Measurements from ENCODE around the gene RESP18.

DNA sequence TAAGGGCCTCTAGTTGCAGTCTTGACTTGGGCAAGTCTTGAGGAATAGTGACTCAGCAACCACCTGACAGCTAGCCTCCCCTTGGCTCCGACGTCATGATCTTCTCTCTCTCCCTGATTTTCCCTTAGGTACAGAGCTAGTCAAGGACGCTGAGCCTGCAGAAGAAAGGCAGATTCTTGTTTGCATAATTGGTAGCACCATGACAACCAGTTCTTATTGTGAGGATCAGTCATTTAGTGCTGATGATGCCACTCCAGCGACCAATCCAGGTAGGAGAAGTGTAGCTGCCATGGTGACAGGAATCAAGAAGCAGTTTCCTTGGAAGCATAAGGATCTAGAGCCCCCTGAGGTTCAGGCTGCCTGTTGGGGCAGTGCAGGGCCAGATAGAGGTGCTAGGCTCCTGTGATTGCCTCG lies 2.8 kb upstream of the RESP18 start:
- TF ChIP-seq POLR2AphosphoS5 (IDR thresholded peaks at IDR 0.05; ENCODE audit: low read depth, low read length) (no peak), TAF1 (IDR thresholded peaks at IDR 0.05; ENCODE audit: borderline replicate concordance, insufficient read depth, low read length) (no peak)
